GM12878 (cell line): ENCODE measurements around the gene ZNF222. TPM values are rescaled to one million over a fixed set of nuclear protein-coding genes. Genes with fewer than 3 reads are reported as not detected.
A peak's percentile ranks its signal among the peaks of the same experiment; 100 is the strongest.

Experiments
- CBX3 ChIP-seq: fragments of 200-600 bp; sonication (generic); IDR thresholded peaks from 2 replicates; pipeline ENCODE4 v1.6.1; 2016; ENCODE audit warnings: low read depth, borderline replicate concordance
- ETV6 ChIP-seq, 2 experiments: fragments of 450-650 bp in 1 of 2; IDR thresholded peaks in 1 of 2; conservative IDR thresholded peaks in 1 of 2; 2 replicates each; pipeline ENCODE4 v1.6.1; 2014; ENCODE audit warnings: antibody characterized with exemption in 1 of 2, borderline replicate concordance in 1 of 2, low read depth in 1 of 2, mild to moderate bottlenecking in 1 of 2, moderate library complexity in 1 of 2
- IRF5 ChIP-seq: fragments of 450-650 bp; IDR thresholded peaks from 2 replicates; pipeline ENCODE4 v1.6.1; 2017; ENCODE audit warnings: borderline replicate concordance
- KLF5 ChIP-seq: fragments of 450-650 bp; IDR thresholded peaks from 2 replicates; pipeline ENCODE4 v1.6.1; 2014; ENCODE audit warnings: mild to moderate bottlenecking; ENCODE audit not compliant: partially characterized antibody
- NFIC ChIP-seq: IDR thresholded peaks from 2 replicates; pipeline ENCODE4 v1.6.1; 2012; ENCODE audit warnings: low read depth, mild to moderate bottlenecking, inconsistent platforms, low read length, moderate library complexity
- RCOR1 ChIP-seq: conservative IDR thresholded peaks from 2 replicates; pipeline ENCODE4 v1.6.1; 2012; ENCODE audit warnings: low read depth, low read length, improper control_type of control experiment
- RELA ChIP-seq: fragments of 450-650 bp; IDR thresholded peaks from 2 replicates; pipeline ENCODE4 v1.8.0; 2014; ENCODE audit warnings: borderline replicate concordance; ENCODE audit not compliant: partially characterized antibody
- REST ChIP-seq: IDR thresholded peaks from 2 replicates; pipeline ENCODE4 v1.6.1; 2012; ENCODE audit warnings: mild to moderate bottlenecking, low read depth, low read length
- RFX5 ChIP-seq: IDR thresholded peaks from 2 replicates; pipeline ENCODE4 v1.6.1; 2011; ENCODE audit warnings: low read depth, low read length, improper control_type of control experiment
- SIX5 ChIP-seq: IDR thresholded peaks from 2 replicates; pipeline ENCODE4 v1.6.1; 2011; ENCODE audit warnings: mild to moderate bottlenecking, low read depth, low read length, moderate library complexity; ENCODE audit not compliant: severe bottlenecking
- TBL1XR1 ChIP-seq: IDR thresholded peaks from 2 replicates; pipeline ENCODE4 v1.6.1; 2012; ENCODE audit warnings: low read depth, low read length, improper control_type of control experiment
- TCF12 ChIP-seq: IDR thresholded peaks from 2 replicates; pipeline ENCODE4 v1.6.1; 2011; ENCODE audit warnings: low read depth, mild to moderate bottlenecking, low read length
- WRNIP1 ChIP-seq: IDR thresholded peaks from 2 replicates; pipeline ENCODE4 v1.6.1; 2011; ENCODE audit warnings: low read depth, low read length, improper control_type of control experiment, borderline replicate concordance
- ZNF384 ChIP-seq: IDR thresholded peaks from 2 replicates; pipeline ENCODE4 v1.6.1; 2012; ENCODE audit warnings: low read depth, mild to moderate bottlenecking, low read length, improper control_type of control experiment, borderline replicate concordance
- ZSCAN29 ChIP-seq: fragments of 450-650 bp; IDR thresholded peaks from 2 replicates; pipeline ENCODE4 v1.6.1; 2017; ENCODE audit warnings: mild to moderate bottlenecking, moderate library complexity
- ZZZ3 ChIP-seq: IDR thresholded peaks from 2 replicates; pipeline ENCODE4 v1.6.1; 2011; ENCODE audit warnings: low read depth; ENCODE audit not compliant: control insufficient read depth, insufficient read length
- polyA plus RNA-seq, 11 experiments: library from polyadenylated mRNA; depleted of rRNA in 4 of 11; unstranded in 6 of 11; stranded (reverse) in 5 of 11; fragments of >200 nt; fragmentation: Nextera tagmentation in 4 of 11; fragmentation: Illumina TruSeq in 1 of 11; extraction: Ambion mirVana in 4 of 11; extraction: Trizol in 1 of 11; gene quantifications; 1 replicate in 1 of 11; 2 replicates in 10 of 11; pipeline versions ENCODE4 v1.2.1 to v1.2.3, GENCODE V29; 2011 to 2016; ENCODE audit warnings: inconsistent platforms in 2 of 11, missing spikeins in 2 of 11, low read depth in 1 of 11
- total RNA-seq, 4 experiments: library from RNA; depleted of rRNA in 3 of 4; stranded (reverse); fragments of >200 nt in 3 of 4; fragmentation: Illumina TruSeq in 1 of 4; extraction: Trizol in 1 of 4; gene quantifications; 2 replicates each; pipeline versions ENCODE4 v1.2.1 to v1.2.3, GENCODE V29; 2013 to 2021
- TF ChIP-seq, protein P1 (sequence below): IDR thresholded peaks from 2 replicates; pipeline ENCODE4 v1.6.1; 2012; ENCODE audit warnings: low read depth, low read length, improper control_type of control experiment
- TF ChIP-seq, protein P2 (sequence below): fragments of 450-650 bp; IDR thresholded peaks from 2 replicates; pipeline ENCODE4 v1.6.1; 2018; ENCODE audit warnings: mild to moderate bottlenecking, low read depth, moderate library complexity; ENCODE audit not compliant: partially characterized antibody

ZNF222 gene
- total and polyA plus RNA-seq, 10 of the 15 experiments (the other 5 are each of a cell fraction or from before 2014, with no cell fraction given) = 2.3 to 5.9 (median 4.2) TPM

- TF ChIP-seq ZZZ3 (no peak), KLF5 (no peak), WRNIP1 (no peak), RFX5 (0 out of 2 replicates have a peak, but pooled peaks have one; percentile 18), NFIC (peak; percentile 22; the same call in 1 of the 2 replicates), TBL1XR1 (peak; percentile 55), TCF12 (no peak), CBX3 (no peak), ETV6 (conservative IDR thresholded peaks at IDR 0.05 in 1 of 2, IDR thresholded peaks at IDR 0.05 in 1 of 2; ENCODE audit: borderline replicate concordance in 1 of 2, low read depth in 1 of 2) (0 out of 4 replicates have a peak, but pooled peaks of 1 of the 2 experiments have one; percentile 20), SIX5 (peak; percentile 96), ZNF384 (no peak), ZSCAN29 (peak; percentile 73; the same call in 1 of the 2 replicates), IRF5 (no peak), RCOR1 (0 out of 2 replicates have a peak, but pooled peaks have one; percentile 18), REST (no peak), RELA (peak; percentile 23)
- TF ChIP-seq, protein P1, sequence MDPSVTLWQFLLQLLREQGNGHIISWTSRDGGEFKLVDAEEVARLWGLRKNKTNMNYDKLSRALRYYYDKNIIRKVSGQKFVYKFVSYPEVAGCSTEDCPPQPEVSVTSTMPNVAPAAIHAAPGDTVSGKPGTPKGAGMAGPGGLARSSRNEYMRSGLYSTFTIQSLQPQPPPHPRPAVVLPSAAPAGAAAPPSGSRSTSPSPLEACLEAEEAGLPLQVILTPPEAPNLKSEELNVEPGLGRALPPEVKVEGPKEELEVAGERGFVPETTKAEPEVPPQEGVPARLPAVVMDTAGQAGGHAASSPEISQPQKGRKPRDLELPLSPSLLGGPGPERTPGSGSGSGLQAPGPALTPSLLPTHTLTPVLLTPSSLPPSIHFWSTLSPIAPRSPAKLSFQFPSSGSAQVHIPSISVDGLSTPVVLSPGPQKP = peak; percentile 94
- TF ChIP-seq, protein P2, sequence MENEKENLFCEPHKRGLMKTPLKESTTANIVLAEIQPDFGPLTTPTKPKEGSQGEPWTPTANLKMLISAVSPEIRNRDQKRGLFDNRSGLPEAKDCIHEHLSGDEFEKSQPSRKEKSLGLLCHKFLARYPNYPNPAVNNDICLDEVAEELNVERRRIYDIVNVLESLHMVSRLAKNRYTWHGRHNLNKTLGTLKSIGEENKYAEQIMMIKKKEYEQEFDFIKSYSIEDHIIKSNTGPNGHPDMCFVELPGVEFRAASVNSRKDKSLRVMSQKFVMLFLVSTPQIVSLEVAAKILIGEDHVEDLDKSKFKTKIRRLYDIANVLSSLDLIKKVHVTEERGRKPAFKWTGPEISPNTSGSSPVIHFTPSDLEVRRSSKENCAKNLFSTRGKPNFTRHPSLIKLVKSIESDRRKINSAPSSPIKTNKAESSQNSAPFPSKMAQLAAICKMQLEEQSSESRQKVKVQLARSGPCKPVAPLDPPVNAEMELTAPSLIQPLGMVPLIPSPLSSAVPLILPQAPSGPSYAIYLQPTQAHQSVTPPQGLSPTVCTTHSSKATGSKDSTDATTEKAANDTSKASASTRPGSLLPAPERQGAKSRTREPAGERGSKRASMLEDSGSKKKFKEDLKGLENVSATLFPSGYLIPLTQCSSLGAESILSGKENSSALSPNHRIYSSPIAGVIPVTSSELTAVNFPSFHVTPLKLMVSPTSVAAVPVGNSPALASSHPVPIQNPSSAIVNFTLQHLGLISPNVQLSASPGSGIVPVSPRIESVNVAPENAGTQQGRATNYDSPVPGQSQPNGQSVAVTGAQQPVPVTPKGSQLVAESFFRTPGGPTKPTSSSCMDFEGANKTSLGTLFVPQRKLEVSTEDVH = peak; percentile 20
- TF ChIP-seq, all 136 proteins: peak for 51
Measured at GRCh38 chr19:44002566-44003460, 22.4 kb upstream of the ZNF222 start, which contains the start of gene ZNF230 (continued).
